Cerebellar cortex (tissue), 1 donor: Measurements from ENCODE around the gene NEDD4.
"Not testable (repeated sequence)": the region's sequence is repeated elsewhere in the genome, so short reads cannot be mapped to it uniquely, and the experiment has no call there.

Experiments used
- DNase-seq: peaks from one replicate; pipeline ENCODE4 v3.0.0-alpha.2; 2015; ENCODE audit warnings: low spot score

The NEDD4 gene

DNA sequence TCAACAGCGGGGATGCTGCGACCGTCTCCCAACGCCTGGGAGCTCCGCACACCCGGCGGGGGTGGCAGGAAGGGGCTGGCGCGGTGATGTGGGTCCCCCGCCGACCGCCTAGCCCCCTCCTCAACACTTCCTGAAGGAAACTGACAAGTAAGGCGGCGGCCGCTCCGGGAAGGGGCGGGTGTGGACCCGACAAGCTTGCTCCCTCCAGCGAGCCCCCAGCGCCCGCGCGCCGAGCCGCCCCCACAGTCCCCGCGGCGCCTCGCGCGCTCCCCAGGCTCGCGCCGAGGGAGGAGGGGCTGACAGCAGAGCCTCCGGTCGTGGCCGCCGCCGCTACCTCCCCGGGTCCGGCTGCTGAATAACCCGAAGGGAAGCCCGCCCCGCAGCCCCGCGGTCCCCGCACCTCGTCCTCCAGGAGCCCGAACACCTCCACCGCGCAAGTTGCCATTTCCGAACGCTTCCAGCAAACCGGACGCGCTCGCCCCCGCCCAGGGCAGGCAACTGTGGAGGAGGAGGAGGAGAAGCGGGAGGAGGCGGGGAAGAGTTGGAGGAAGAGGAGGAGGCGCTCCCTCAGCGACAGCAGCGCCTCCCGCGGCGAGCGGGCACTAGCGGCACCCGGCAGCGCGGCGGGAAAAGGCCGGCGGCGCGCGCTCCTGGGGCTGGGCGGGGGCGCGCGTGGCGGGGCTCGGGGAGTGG lies at the start of gene NEDD4:
Gene NEDD4, minus strand, starts transcription at position 502 of the 693 bp plus-strand sequence. Its CDS starts 57 bp downstream, at position 445.
- DNase-seq = peak; percentile 76

- no peak for DNase-seq
Measured at GRCh38 chr15:56042498-56042897, 49.1 kb upstream of the NEDD4 start.

GRCh38 chr15:56042031-56042430 lies 48.6 kb upstream of the NEDD4 start:
- no peak for DNase-seq

- peak; percentile 44 for DNase-seq
Measured at GRCh38 chr15:56040081-56041035, 46.9 kb upstream of the NEDD4 start.

- DNase-seq = no peak
Measured at GRCh38 chr15:56038707-56039106, 45.3 kb upstream of the NEDD4 start.

GRCh38 chr15:56038015-56038414 lies 44.6 kb upstream of the NEDD4 start:
- no peak for DNase-seq

DNA sequence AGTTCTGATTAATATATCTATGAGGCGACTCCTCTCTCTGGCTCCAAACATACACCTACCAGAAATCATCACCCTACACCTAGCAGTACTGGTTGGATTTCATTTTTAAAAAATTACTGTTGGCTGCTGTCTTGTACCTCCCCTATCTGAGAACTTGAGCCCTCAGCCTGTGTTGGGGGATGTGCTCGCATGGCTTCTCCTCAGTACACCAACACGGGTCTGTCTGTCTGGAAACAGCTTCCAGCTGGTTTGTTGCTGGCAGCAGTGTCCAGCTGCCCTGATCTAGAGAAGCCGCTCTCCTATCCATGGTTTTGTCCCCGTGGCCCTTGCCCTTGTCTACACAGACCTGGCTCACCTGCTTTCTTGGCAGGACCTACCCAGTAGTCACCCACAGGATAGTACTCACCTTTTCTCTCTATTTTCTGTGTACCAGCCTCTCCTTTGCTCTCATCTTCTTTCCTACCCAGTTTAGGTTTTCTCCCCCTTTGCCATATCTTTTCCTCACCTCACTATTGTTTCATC lies 43.2 kb upstream of the NEDD4 start:
- no peak for DNase-seq

- DNase-seq = no peak
Measured at GRCh38 chr15:56035166-56035565, 41.8 kb upstream of the NEDD4 start.

DNA sequence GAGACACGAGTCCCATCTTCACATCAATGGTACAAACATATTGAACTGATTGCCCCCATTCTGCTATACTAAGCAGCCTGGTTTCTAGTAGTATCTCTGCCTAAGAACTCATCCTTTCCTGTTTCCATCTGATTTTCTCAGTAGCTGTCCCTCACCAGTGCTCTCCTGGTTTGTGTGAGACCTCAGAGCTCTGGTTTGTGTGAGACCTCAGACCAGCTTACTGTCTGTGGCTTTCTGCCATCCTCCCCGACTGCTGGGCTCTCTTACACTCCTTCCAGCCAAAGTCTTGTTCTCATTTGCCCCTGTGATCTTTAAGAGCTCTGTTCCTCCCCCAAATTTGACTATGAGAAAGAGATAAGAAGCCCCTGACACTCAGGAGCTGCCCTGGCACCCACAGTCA lies 41.1 kb upstream of the NEDD4 start:
- DNase-seq = no peak

DNA sequence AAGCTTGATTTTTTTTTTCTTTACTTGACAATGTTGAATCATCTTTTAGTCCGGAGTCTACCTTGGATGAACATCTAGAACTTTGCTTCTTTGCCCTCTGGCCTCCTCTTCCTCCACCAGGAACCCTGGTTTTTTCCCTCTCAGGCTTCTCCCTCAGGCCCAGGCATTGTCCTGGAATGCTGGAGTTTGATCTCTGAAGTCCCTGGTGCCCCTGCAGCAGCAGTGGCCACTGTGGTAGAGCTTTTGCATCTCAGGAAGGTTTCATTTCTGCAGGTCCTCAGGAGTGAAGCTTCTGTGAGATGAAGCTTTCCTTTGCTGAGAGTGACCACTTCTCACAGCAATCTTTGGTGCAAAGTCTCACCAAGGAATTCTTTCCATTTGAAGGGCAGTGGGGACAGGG lies 39.0 kb upstream of the NEDD4 start:
- DNase-seq = no peak

DNA sequence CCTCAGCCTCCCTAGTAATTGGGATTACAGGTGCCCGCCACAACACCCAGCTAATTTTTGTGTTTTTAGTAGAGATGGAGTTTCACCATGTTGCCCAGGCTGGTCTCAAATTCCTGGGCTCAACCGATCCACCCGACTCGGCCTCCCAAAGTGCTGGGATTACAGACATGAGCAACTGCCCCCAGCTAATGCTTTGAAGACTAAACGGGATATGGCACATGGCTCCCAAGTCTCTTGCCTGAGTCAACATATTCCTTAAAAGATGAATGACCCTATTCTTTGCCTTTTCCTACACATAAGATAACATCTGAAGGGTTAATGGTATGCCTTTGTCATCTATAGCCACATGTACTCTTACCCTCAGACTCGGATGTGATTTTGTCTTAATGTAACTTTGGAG lies 38.4 kb upstream of the NEDD4 start:
- DNase-seq = no peak

GRCh38 chr15:56031402-56031801 lies 38.0 kb upstream of the NEDD4 start:
- DNase-seq = no peak

- no peak for DNase-seq
Measured at GRCh38 chr15:56028430-56028829, 35.0 kb upstream of the NEDD4 start.

- not testable (repeated sequence) for DNase-seq
Measured at GRCh38 chr15:56023160-56023559, 29.7 kb upstream of the NEDD4 start.

DNA sequence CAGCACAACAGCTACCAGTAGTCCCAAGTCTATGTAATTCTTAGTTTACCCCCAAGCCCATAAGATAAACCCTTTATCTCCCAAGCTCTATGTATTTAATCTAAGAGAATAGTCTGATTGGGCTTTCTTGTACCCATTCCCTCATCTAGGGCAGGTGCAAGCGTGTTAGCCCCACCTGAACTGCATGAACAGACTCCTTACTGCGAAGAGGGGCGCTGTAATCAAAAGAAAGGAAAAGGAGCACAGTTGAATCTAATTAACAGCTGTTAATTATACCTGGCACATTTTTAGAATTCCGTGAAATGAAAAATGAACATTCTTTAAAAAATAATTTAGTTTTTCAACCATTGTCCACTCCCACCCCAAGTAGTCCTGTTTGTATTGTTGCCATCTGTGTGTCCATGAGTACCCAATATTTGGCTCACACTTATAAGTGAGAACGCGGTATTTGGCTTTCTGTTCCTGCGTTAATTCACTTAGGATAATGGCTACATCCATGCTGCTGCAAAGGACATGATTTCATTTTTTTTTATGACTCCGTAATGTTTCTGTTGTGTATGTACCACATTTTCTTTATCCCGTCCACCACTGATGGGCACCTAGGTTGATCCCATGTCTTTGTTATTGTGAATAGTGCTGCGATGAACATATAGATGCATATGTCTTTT lies 26.5 kb upstream of the NEDD4 start:
- no peak for DNase-seq

- no peak for DNase-seq
Measured at GRCh38 chr15:56019060-56019793, 25.8 kb upstream of the NEDD4 start.

DNA sequence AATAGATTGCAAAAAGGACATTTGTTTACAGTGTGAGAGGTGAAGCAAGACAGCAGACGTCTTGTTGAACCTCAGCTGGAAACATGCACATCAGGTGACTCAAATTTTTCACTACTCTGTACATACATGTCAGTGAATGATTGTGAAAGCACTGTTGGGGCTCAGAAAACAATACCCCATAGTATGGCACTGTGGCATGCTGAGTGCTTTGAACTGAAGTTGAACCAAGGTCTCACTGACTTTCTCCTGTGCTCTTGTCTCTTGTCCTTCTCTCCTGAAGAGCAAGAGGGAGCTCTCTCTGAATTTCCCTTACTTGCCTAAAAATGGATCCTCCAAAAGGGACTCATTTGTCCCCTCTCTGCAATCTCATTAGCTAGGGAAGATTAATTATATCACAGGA lies 24.5 kb upstream of the NEDD4 start:
- DNase-seq = no peak

GRCh38 chr15:56017511-56017910 lies 24.1 kb upstream of the NEDD4 start:
- no peak for DNase-seq

DNA sequence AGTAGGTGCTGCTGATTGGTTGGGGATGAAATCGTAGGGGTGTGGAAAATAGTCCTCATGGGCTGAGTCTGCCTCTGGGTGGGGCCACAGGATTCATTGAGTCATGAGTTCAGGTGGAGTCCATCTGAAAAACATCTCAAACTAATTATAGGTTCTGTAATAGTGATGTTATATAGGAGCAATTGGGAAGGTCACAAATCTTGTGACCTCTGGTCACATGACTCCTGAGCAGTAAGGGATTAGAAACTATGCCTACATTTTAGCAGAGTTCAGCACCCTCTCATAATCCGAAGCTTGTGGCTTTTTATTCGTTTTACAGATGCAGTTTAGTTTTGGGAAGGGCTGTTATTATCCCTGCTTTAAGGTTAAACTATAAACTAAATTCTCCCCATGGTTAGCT lies 22.9 kb upstream of the NEDD4 start:
- DNase-seq = no peak

- DNase-seq = no peak
Measured at GRCh38 chr15:56014677-56015076, 21.3 kb upstream of the NEDD4 start.

- not testable (repeated sequence) for DNase-seq
Measured at GRCh38 chr15:56007053-56007452, 13.6 kb upstream of the NEDD4 start.

DNA sequence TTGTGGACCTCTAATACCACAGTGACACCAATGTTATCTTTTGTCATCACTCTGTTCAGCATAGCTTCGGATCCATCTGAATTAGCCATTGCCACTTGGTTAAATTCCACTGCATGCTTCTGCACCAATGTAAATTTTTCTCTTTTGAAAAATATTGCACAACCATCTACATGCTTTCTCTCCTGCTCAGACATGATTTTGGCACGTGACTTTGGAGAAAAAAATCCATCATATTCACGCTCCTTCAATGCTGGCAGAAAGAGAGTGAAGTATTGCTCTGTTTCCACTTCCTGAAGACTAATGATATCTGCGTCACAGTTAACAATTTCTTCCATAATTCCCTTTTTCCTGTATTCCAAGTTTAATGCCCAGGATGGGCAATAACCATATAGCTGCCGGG lies 13.0 kb upstream of the NEDD4 start:
- DNase-seq = peak; percentile 5
